ENCODE measurements around the gene FDCSP. TPM values are rescaled to one million over a fixed set of nuclear protein-coding genes. Genes with fewer than 3 reads are reported as not detected.

Gene FDCSP
- total and polyA plus RNA-seq, 2 of the 13 experiments (the other 11 are each of a cell fraction or from before 2014, with no cell fraction given), result not detected

DNA sequence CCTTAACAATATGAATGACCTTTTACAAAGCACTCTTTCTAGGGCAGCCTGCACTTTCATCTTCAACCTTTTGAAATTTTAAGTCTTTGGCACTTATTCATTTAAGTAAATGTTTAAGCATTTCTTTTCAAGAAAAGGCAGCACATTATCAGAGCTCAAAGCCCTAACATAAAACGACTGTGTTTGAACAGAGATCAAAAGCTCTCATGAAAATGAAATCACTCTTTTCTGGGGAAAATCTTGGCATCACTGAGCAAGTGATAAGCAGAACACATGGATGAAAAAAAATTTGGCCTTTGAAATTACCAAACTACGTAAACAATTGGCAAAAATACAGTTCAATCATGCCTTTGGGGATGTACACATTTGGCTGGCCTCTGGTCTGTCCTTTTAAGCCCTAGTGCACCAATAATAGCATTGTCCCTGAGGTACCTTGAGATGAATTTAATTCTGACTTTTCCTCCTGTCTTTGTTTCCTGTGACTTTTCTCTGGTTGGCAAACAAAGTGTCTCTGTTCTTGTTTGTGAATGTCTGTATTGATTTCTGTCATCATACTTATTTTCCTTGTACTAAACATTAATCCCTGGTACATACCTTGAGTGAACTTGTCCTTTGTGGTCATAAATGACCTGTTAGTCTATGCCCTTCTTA is 43.3 kb upstream of the FDCSP start (continued):
- TF ChIP-seq ZNF503 (CRISPR knock-in tag; IDR thresholded peaks at IDR 0.05) (peak; percentile 97), ZNF704 (CRISPR knock-in tag; IDR thresholded peaks at IDR 0.05; ENCODE audit: borderline replicate concordance) (no peak), ZNF530 (CRISPR knock-in tag; IDR thresholded peaks at IDR 0.05; ENCODE audit: low read depth) (no peak), LCORL (IDR thresholded peaks at IDR 0.05) (peak; percentile 97), LCORL (CRISPR knock-in tag; IDR thresholded peaks at IDR 0.05) (peak; percentile 70; the same call in 1 of the 2 replicates), NFIC (IDR thresholded peaks at IDR 0.05; ENCODE audit: low read length) (peak; percentile 100), NR3C1 (CRISPR knock-in tag; IDR thresholded peaks at IDR 0.05) (no peak), ZNF557 (CRISPR knock-in tag; IDR thresholded peaks at IDR 0.05) (no peak), YY1 (IDR thresholded peaks at IDR 0.05; ENCODE audit: insufficient read depth, insufficient replicate concordance, low read depth, low read length) (no peak), RORA (CRISPR knock-in tag; IDR thresholded peaks at IDR 0.05) (peak; percentile 86; the same call in 1 of the 2 replicates), ZNF343 (CRISPR knock-in tag; IDR thresholded peaks at IDR 0.05) (no peak), ETS1 (CRISPR knock-in tag; IDR thresholded peaks at IDR 0.05) (no peak), KLF11 (CRISPR knock-in tag; IDR thresholded peaks at IDR 0.05) (no peak), MTA3 (CRISPR knock-in tag; IDR thresholded peaks at IDR 0.05) (no peak), ZNF468 (CRISPR knock-in tag; IDR thresholded peaks at IDR 0.05) (no peak), ZNF709 (CRISPR knock-in tag; IDR thresholded peaks at IDR 0.05) (no peak), NFRKB (IDR thresholded peaks at IDR 0.05) (no peak), MIER3 (CRISPR knock-in tag; IDR thresholded peaks at IDR 0.05; ENCODE audit: borderline replicate concordance) (peak; percentile 19; the same call in 1 of the 2 replicates), HNRNPUL1 (IDR thresholded peaks at IDR 0.05; ENCODE audit: low read depth, low read length) (no peak; the same call in none of the 2 replicates), GZF1 (CRISPR knock-in tag; IDR thresholded peaks at IDR 0.05) (no peak), NFE2L1 (CRISPR knock-in tag; IDR thresholded peaks at IDR 0.05; ENCODE audit: borderline replicate concordance) (no peak)
- TF ChIP-seq, protein P1, sequence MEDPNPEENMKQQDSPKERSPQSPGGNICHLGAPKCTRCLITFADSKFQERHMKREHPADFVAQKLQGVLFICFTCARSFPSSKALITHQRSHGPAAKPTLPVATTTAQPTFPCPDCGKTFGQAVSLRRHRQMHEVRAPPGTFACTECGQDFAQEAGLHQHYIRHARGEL (CRISPR knock-in tag; IDR thresholded peaks at IDR 0.05), result no peak
- TF ChIP-seq, protein P2, sequence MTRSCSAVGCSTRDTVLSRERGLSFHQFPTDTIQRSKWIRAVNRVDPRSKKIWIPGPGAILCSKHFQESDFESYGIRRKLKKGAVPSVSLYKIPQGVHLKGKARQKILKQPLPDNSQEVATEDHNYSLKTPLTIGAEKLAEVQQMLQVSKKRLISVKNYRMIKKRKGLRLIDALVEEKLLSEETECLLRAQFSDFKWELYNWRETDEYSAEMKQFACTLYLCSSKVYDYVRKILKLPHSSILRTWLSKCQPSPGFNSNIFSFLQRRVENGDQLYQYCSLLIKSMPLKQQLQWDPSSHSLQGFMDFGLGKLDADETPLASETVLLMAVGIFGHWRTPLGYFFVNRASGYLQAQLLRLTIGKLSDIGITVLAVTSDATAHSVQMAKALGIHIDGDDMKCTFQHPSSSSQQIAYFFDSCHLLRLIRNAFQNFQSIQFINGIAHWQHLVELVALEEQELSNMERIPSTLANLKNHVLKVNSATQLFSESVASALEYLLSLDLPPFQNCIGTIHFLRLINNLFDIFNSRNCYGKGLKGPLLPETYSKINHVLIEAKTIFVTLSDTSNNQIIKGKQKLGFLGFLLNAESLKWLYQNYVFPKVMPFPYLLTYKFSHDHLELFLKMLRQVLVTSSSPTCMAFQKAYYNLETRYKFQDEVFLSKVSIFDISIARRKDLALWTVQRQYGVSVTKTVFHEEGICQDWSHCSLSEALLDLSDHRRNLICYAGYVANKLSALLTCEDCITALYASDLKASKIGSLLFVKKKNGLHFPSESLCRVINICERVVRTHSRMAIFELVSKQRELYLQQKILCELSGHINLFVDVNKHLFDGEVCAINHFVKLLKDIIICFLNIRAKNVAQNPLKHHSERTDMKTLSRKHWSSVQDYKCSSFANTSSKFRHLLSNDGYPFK (CRISPR knock-in tag; IDR thresholded peaks at IDR 0.05; ENCODE audit: borderline replicate concordance), result no peak

All from HepG2 (cell line).